Astrocyte of the spinal cord (primary cell): ENCODE data around the gene ACYP1.

Source experiments
- DNase-seq: peaks from one replicate; pipeline ENCODE4 v3.0.0; 2011; ENCODE audit warnings: low read depth, low spot score
- H3K4me3 ChIP-seq: 2 replicates; pipeline ENCODE4 v1.5.1; 2011; ENCODE audit warnings: low read depth, mild to moderate bottlenecking, low read length, moderate library complexity
- in situ Hi-C: cut with HindIII; loops from 2 replicates; pipeline ENCODE4 v1.10.0; 2017; ENCODE audit warnings: low sequenced_read_pairs
- TF ChIP-seq, protein P1 (sequence below): IDR thresholded peaks from 2 replicates; pipeline ENCODE4 v1.5.1; 2012; ENCODE audit warnings: low read depth, mild to moderate bottlenecking, low read length, inconsistent platforms

ACYP1 gene

DNA sequence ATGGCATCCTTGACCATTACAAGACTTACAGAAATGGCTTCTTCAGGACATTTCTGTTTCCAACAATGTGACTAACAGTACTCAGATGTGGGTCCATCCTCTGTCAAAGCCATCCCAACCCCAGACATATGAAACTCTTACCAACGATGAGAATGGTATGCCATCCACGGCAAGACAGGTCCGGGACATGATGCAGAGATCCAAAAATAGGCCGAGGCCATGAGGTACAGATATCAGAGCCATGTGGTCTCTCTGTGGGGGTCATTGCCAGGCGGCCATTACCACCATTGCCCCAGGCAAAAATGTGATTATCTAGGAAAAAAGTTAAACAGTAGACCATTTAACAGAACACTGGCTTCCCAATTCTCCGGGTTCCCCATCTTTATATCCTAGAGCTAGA, 33.1 kb upstream of the ACYP1 start:
- in situ Hi-C loops, result no loop called here
- TF ChIP-seq, protein P1, sequence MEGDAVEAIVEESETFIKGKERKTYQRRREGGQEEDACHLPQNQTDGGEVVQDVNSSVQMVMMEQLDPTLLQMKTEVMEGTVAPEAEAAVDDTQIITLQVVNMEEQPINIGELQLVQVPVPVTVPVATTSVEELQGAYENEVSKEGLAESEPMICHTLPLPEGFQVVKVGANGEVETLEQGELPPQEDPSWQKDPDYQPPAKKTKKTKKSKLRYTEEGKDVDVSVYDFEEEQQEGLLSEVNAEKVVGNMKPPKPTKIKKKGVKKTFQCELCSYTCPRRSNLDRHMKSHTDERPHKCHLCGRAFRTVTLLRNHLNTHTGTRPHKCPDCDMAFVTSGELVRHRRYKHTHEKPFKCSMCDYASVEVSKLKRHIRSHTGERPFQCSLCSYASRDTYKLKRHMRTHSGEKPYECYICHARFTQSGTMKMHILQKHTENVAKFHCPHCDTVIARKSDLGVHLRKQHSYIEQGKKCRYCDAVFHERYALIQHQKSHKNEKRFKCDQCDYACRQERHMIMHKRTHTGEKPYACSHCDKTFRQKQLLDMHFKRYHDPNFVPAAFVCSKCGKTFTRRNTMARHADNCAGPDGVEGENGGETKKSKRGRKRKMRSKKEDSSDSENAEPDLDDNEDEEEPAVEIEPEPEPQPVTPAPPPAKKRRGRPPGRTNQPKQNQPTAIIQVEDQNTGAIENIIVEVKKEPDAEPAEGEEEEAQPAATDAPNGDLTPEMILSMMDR, result no peak
- no peak overlapping the region for H3K4me3 ChIP-seq
- DNase-seq, result no peak

DNA sequence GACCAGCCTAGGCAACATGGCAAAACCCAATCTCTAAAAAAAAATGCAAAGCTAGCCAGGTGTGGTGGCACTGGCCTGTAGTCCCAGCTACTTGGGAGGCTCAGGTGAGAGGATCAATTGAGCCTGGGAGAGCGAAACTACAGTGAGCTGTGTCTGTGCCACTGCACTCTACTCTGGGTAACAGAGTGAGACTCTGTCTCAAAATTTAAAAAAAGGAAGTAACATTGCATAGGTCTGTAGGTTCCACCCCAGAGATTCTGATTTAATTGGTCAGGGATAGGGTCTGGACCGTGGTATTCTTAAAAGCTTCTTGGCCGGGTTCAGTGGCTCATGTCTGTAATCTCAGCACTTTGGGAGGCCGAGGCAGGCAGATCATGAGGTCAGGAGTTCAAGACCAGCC, 31.9 kb upstream of the ACYP1 start:
- H3K4me3 ChIP-seq, result no peak overlapping the region
- DNase-seq, result no peak
- in situ Hi-C loops, result no loop called here
- TF ChIP-seq, protein P1, result no peak

DNA sequence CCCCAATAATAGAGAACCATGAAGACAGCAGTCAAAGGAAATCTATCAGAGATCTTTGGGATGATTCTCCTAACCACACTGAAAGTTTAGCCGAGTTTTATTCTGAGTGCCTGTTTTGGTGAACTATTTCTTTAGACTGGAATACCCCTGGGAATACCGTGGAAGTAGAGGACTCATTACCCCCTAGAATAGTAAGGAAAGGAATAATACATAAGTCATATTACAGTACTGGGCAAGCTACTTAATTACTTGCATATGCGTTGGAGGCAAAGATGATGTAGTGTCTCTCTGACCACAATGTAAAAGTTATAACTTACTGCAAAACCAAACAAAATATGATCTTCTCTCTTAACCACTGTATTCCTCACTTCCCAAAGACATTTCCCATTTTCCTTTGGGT, 31.1 kb upstream of the ACYP1 start:
- H3K4me3 ChIP-seq, result no peak overlapping the region
- in situ Hi-C loops, result no loop called here
- TF ChIP-seq, protein P1, result no peak
- no peak for DNase-seq

DNA sequence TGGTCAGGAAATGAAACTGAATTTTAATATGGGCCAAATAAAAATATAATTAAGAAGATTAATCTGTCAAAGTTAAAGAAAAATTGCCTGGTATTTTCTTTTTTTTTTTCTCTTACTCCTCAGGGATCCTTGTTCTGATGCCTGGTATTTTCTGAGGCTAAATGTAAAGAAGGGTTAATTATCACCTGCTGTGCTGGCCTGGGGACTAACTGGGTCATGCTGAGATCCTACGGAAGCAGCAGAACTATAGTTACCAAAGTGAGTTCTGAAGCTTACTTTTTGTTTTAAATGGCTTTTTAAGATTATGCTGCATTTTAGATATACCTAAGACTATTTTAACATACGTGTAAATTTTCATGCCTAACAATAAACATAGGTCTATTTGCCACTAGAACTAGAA, 28.9 kb upstream of the ACYP1 start:
- TF ChIP-seq, protein P1, result no peak
- no peak for DNase-seq
- in situ Hi-C loops, result no loop called here
- H3K4me3 ChIP-seq, result no peak overlapping the region

DNA sequence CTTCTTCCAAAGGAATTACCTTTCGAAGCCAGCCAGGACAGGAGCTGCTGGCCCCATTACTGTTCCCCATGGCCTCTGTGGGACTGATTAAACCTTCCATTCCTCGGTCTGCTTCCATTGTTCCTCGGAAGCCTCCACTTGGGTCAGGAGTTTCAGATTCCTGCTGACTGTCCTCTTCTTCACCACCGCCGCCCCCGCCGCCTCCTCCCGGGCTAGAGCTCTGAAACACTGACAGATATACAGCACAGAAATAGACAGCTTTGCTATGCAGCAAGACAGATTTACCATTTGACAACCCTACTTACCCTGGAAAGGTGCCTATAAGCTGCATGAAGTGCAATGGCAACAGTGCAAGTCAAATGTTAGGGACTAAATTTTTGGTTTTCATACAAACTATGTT, 27.4 kb upstream of the ACYP1 start:
- no peak for DNase-seq
- in situ Hi-C loops, result no loop called here
- TF ChIP-seq, protein P1, result no peak
- no peak overlapping the region for H3K4me3 ChIP-seq

DNA sequence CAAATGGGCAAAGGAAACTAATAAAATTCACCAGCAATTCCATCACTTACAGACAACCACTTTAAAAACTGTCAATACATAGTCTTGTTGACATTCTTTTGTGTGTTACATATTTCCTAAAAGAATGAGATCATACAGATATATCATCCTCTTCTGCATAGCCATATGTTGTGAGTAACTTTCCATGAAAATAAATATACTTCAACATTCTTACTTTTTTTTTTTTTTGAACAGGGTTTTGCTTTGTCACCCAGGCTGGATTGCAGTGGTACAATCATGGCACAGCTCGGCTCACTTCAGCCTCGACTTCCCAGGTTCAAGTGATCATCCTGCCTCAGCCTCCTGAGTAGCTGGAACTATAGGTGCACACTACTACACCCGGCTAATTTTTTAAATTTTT, 26.5 kb upstream of the ACYP1 start:
- H3K4me3 ChIP-seq, result no peak overlapping the region
- DNase-seq, result no peak
- TF ChIP-seq, protein P1, result no peak
- in situ Hi-C loops, result no loop called here
